ENCODE measurements around the gene FAM124A.

GRCh38 chr13:51220706-51221105 is 1.5 kb upstream of the FAM124A start:
- TF ChIP-seq CTCF (conservative IDR thresholded peaks at IDR 0.05), result no peak
- TF ChIP-seq EZH2 (IDR thresholded peaks at IDR 0.05; ENCODE audit: low read depth), result no peak

Measured in PC-9 (cell line).